PFSK-1 (cell line): ENCODE measurements around the gene OR10P1.

Experiments
- FOXP2 ChIP-seq: optimal IDR thresholded peaks from 2 replicates; pipeline ENCODE3; 2011; ENCODE audit warnings: borderline replicate concordance, control low read depth, inconsistent platforms; ENCODE audit not compliant: insufficient read depth; ENCODE audit errors: extremely low read length, extremely low read depth
- POLR2AphosphoS5 ChIP-seq: IDR thresholded peaks from 2 replicates; pipeline ENCODE4 v1.6.1; 2012; ENCODE audit warnings: low read depth, mild to moderate bottlenecking, control low read depth, low read length, moderate library complexity
- REST ChIP-seq, 2 experiments: IDR thresholded peaks; 2 replicates each; pipeline versions ENCODE4 v1.6.1 to v1.8.0; 2011 to 2012; ENCODE audit warnings: low read depth in 2 of 2, low read length in 2 of 2, control low read depth in 1 of 2, inconsistent platforms in 1 of 2, mild to moderate bottlenecking in 1 of 2, moderate library complexity in 1 of 2; ENCODE audit not compliant: insufficient read depth in 1 of 2
- SIN3A ChIP-seq: IDR thresholded peaks from 2 replicates; pipeline ENCODE4 v1.6.1; 2012; ENCODE audit warnings: mild to moderate bottlenecking, low read length, moderate library complexity, borderline replicate concordance; ENCODE audit not compliant: insufficient read depth
- TAF1 ChIP-seq: IDR thresholded peaks from 2 replicates; pipeline ENCODE4 v1.6.1; 2012; ENCODE audit warnings: low read length, control low read depth, borderline replicate concordance; ENCODE audit not compliant: insufficient read depth

Gene OR10P1

GRCh38 chr12:55673638-55674037 lies 36.9 kb downstream of the OR10P1 start:
- TF ChIP-seq POLR2AphosphoS5, result no peak
- TF ChIP-seq SIN3A, result no peak
- TF ChIP-seq FOXP2, result no peak
- TF ChIP-seq TAF1, result no peak
- TF ChIP-seq REST (IDR thresholded peaks at IDR 0.05; ENCODE audit: insufficient read depth in 1 of 2, low read depth in 2 of 2, low read length in 2 of 2), result no peak

- no peak for TF ChIP-seq REST (IDR thresholded peaks at IDR 0.05; ENCODE audit: insufficient read depth in 1 of 2, low read depth in 2 of 2, low read length in 2 of 2)
- no peak for TF ChIP-seq SIN3A
- TF ChIP-seq POLR2AphosphoS5, result no peak
- TF ChIP-seq TAF1, result no peak
- no peak for TF ChIP-seq FOXP2
Observed at GRCh38 chr12:55675666-55676065, 39.0 kb downstream of the OR10P1 start.

- no peak for TF ChIP-seq SIN3A
Observed at GRCh38 chr12:55676707-55677106, 40.0 kb downstream of the OR10P1 start.

GRCh38 chr12:55679691-55680090 lies 43.0 kb downstream of the OR10P1 start:
- TF ChIP-seq POLR2AphosphoS5, result no peak
- no peak for TF ChIP-seq REST (IDR thresholded peaks at IDR 0.05; ENCODE audit: insufficient read depth in 1 of 2, low read depth in 2 of 2, low read length in 2 of 2)
- TF ChIP-seq FOXP2, result no peak
- TF ChIP-seq TAF1, result no peak

- TF ChIP-seq FOXP2, result no peak
- TF ChIP-seq REST (IDR thresholded peaks at IDR 0.05; ENCODE audit: insufficient read depth in 1 of 2, low read depth in 2 of 2, low read length in 2 of 2), result no peak
- TF ChIP-seq TAF1, result no peak
- TF ChIP-seq SIN3A, result no peak
- no peak for TF ChIP-seq POLR2AphosphoS5
Observed at GRCh38 chr12:55681142-55682077, 44.7 kb downstream of the OR10P1 start.
